ENCODE results near the gene DAP3. TPM values are rescaled to one million over a fixed set of nuclear protein-coding genes. Genes with fewer than 3 reads are reported as not detected.
A peak's percentile ranks its signal among the peaks of the same experiment; 100 is the strongest.
"Not testable (repeated sequence)": the region's sequence is repeated elsewhere in the genome, so short reads cannot be mapped to it uniquely, and the experiment has no call there.

Gene DAP3
- total RNA-seq, 4 donors from 2014 or later = 158 to 204 (median 186) TPM

GRCh38 chr1:155650231-155650757 is 38.6 kb upstream of the DAP3 start:
- H3K27me3 ChIP-seq = peaks cover 0 to 7% (median 0%) of the 10 kb centered on the region in 3 donors
- ATAC-seq = no peak
- intact Hi-C loops (cut with DNase I; ENCODE audit: low total_unique reads) (no loop called here), in situ Hi-C loops (cut with MboI; ENCODE audit: low sequenced_read_pairs in 4 of 4) (loop anchor here in 1 of 4 donors (25.0 kb wide), 1 partner anchor 1388 kb away; the partner anchor contains the start of gene HAX1)
- no peaks in the 10 kb centered on the region for H3K9me3 ChIP-seq
- no peak overlapping the region for H3K27ac ChIP-seq
- H3K4me3 ChIP-seq = no peak overlapping the region
- H3K36me3 ChIP-seq = no peaks in the 10 kb centered on the region
- peaks cover 2 to 3% of the 10 kb centered on the region in 2 donors for H3K4me1 ChIP-seq
- TF ChIP-seq CTCF (IDR thresholded peaks at IDR 0.05 in 4 of 5, conservative IDR thresholded peaks at IDR 0.05 in 1 of 5) (no peak), POLR2A (IDR thresholded peaks at IDR 0.05) (no peak)
- DNase-seq = no peak

- no peak for DNase-seq
- H3K4me1 ChIP-seq = no peaks in the 10 kb centered on the region
- H3K27ac ChIP-seq = peak overlapping the region in 1 of 4 donors; percentile 31
- ATAC-seq = no peak
- in situ Hi-C loops (cut with MboI; ENCODE audit: low sequenced_read_pairs in 4 of 4) = loop anchor here in 1 of 4 donors (25.0 kb wide), 1 partner anchor 1390 kb away; the partner anchor contains the start of gene HAX1
- H3K36me3 ChIP-seq = no peaks in the 10 kb centered on the region
- intact Hi-C loops (cut with DNase I; ENCODE audit: low total_unique reads) = no loop called here
- H3K27me3 ChIP-seq = peaks cover 0 to 7% (median 0%) of the 10 kb centered on the region in 3 donors
- no peaks in the 10 kb centered on the region for H3K9me3 ChIP-seq
- TF ChIP-seq CTCF (IDR thresholded peaks at IDR 0.05 in 4 of 5, conservative IDR thresholded peaks at IDR 0.05 in 1 of 5) (no peak), POLR2A (IDR thresholded peaks at IDR 0.05) (no peak)
- H3K4me3 ChIP-seq = no peak overlapping the region
Measured at GRCh38 chr1:155651861-155652661, 36.8 kb upstream of the DAP3 start.

GRCh38 chr1:155652951-155653350 is 35.9 kb upstream of the DAP3 start:
- peaks cover 0 to 7% (median 0%) of the 10 kb centered on the region in 3 donors for H3K27me3 ChIP-seq
- no peaks in the 10 kb centered on the region for H3K4me1 ChIP-seq
- TF ChIP-seq CTCF (IDR thresholded peaks at IDR 0.05 in 4 of 5, conservative IDR thresholded peaks at IDR 0.05 in 1 of 5) (no peak), POLR2A (IDR thresholded peaks at IDR 0.05) (no peak)
- H3K4me3 ChIP-seq = no peak overlapping the region
- intact Hi-C loops (cut with DNase I; ENCODE audit: low total_unique reads) = no loop called here
- no peaks in the 10 kb centered on the region for H3K9me3 ChIP-seq
- H3K36me3 ChIP-seq = no peaks in the 10 kb centered on the region
- ATAC-seq (no peak), DNase-seq (no peak)
- no peak overlapping the region for H3K27ac ChIP-seq
- in situ Hi-C loops (cut with MboI; ENCODE audit: low sequenced_read_pairs in 4 of 4) = loop anchor here in 1 of 4 donors (25.0 kb wide), 1 partner anchor 1391 kb away; the partner anchor contains the start of gene HAX1

- Histone ChIP-seq H3K27ac (no peak overlapping the region), H3K4me1 (no peaks in the 10 kb centered on the region), H3K27me3 (no peaks in the 10 kb centered on the region), H3K4me3 (no peak overlapping the region), H3K36me3 (peaks cover 3 to 42% of the 10 kb centered on the region in 2 donors), H3K9me3 (no peaks in the 10 kb centered on the region)
- DNase-seq = no peak
- TF ChIP-seq CTCF (IDR thresholded peaks at IDR 0.05 in 4 of 5, conservative IDR thresholded peaks at IDR 0.05 in 1 of 5) (no peak), POLR2A (IDR thresholded peaks at IDR 0.05) (no peak)
- intact Hi-C loops (cut with DNase I; ENCODE audit: low total_unique reads) (no loop called here), in situ Hi-C loops (cut with MboI; ENCODE audit: low sequenced_read_pairs in 4 of 4) (loop anchor here in 1 of 4 donors (25.0 kb wide), 1 partner anchor 1395 kb away; the partner anchor contains the start of gene HAX1)
- ATAC-seq = no peak
Measured at GRCh38 chr1:155657463-155657862, 31.4 kb upstream of the DAP3 start.

GRCh38 chr1:155661239-155661638 is 27.7 kb upstream of the DAP3 start:
- DNase-seq; H3K27ac ChIP-seq; ATAC-seq; H3K4me3 ChIP-seq; intact Hi-C loops (cut with DNase I; ENCODE audit: low total_unique reads); H3K4me1 ChIP-seq; H3K9me3 ChIP-seq; H3K27me3 ChIP-seq: not testable (repeated sequence)
- in situ Hi-C loops (cut with MboI; ENCODE audit: low sequenced_read_pairs in 4 of 4) = loop anchor here in 1 of 4 donors (25.0 kb wide), 1 partner anchor 1399 kb away; the partner anchor contains the start of gene HAX1
- peaks cover 3 to 79% of the 10 kb centered on the region in 2 donors for H3K36me3 ChIP-seq

All from gastrocnemius medialis (tissue), 4 donors.